IMR-90 (cell line): ENCODE data around the gene DENND1C. TPM values are rescaled to one million over a fixed set of nuclear protein-coding genes. Genes with fewer than 3 reads are reported as not detected.

Experiments used
- ATAC-seq: fragments of 200-7000 bp; cut with Tn5 transposase; 2 replicates; pipeline ENCODE4 v1.9.1; 2020; ENCODE audit warnings: low read depth, mild to moderate bottlenecking, moderate library complexity
- BruUV-seq: library from RNA; stranded (reverse); fragments of 400-500 nt; replicated peaks from 2 replicates; lab custom pipeline; 2021; lab: Mats Ljungman, UMichigan
- CTCF ChIA-PET: fragments of 300-600 bp; formaldehyde crosslinking; extraction: SDS; loops from one replicate; lab custom pipeline; 2021; ENCODE audit warnings: antibody characterized with exemption; lab: Yijun Ruan, JAX
- POLR2A ChIA-PET: fragments of 300-600 bp; sonication (Branson Sonifier 250); formaldehyde crosslinking; loops from one replicate; lab custom pipeline; 2022; ENCODE audit warnings: antibody characterized with exemption; ENCODE audit not compliant: unreplicated experiment; lab: Charles Lee
- DNase-seq: peaks from one replicate; pipeline ENCODE4 v3.0.0; 2013
- H2AFZ ChIP-seq: replicated peaks from 2 replicates; pipeline ENCODE3; 2013; ENCODE audit warnings: low read length, mild to moderate bottlenecking; ENCODE audit not compliant: poor library complexity
- H2AK5ac ChIP-seq: 2 replicates; pipeline ENCODE4 v1.6.1; 2013; ENCODE audit warnings: low read depth, low read length, inconsistent platforms
- H2AK9ac ChIP-seq: replicated peaks from 2 replicates; pipeline ENCODE3; 2013; ENCODE audit warnings: mild to moderate bottlenecking, low read depth, low read length, moderate library complexity; ENCODE audit not compliant: poor library complexity
- H2BK120ac ChIP-seq: 2 replicates; pipeline ENCODE4 v1.6.1; 2013; ENCODE audit warnings: low read depth, low read length, inconsistent platforms
- H2BK15ac ChIP-seq: 3 replicates; pipeline ENCODE4 v1.6.1; 2013; ENCODE audit warnings: low read depth, low read length, inconsistent platforms
- H2BK20ac ChIP-seq: 2 replicates; pipeline ENCODE4 v1.6.1; 2013; ENCODE audit warnings: low read depth, mild to moderate bottlenecking, inconsistent platforms, low read length, moderate library complexity
- H2BK5ac ChIP-seq: 2 replicates; pipeline ENCODE4 v1.6.1; 2013; ENCODE audit warnings: mild to moderate bottlenecking, low read depth, low read length, inconsistent platforms; ENCODE audit not compliant: poor library complexity, severe bottlenecking
- H3K14ac ChIP-seq: replicated peaks from 2 replicates; pipeline ENCODE4 v1.6.1; 2013; ENCODE audit warnings: low read depth, low read length, inconsistent platforms
- H3K18ac ChIP-seq: 2 replicates; pipeline ENCODE4 v1.6.1; 2013; ENCODE audit warnings: low read depth, low read length, control low read depth
- H3K23ac ChIP-seq: 2 replicates; pipeline ENCODE4 v1.6.1; 2013; ENCODE audit warnings: low read depth, low read length, inconsistent platforms
- H3K27ac ChIP-seq: 2 replicates; pipeline ENCODE4 v1.5.1; 2013; ENCODE audit warnings: mild to moderate bottlenecking, control low read depth, low read length; ENCODE audit not compliant: insufficient read depth
- H3K27me3 ChIP-seq: 2 replicates; pipeline ENCODE4 v1.6.1; 2013; ENCODE audit warnings: low read length; ENCODE audit not compliant: control insufficient read depth, insufficient read depth
- H3K36me3 ChIP-seq: 2 replicates; pipeline ENCODE4 v1.6.1; 2013; ENCODE audit warnings: low read length, mixed read lengths; ENCODE audit not compliant: control insufficient read depth, insufficient read depth
- H3K4ac ChIP-seq: 2 replicates; pipeline ENCODE4 v1.6.1; 2013; ENCODE audit warnings: low read depth, low read length, inconsistent platforms
- H3K4me1 ChIP-seq: 2 replicates; pipeline ENCODE4 v1.6.1; 2013; ENCODE audit warnings: low read length, mixed read lengths; ENCODE audit not compliant: control insufficient read depth, insufficient read depth
- H3K4me2 ChIP-seq: 2 replicates; pipeline ENCODE4 v1.6.1; 2013; ENCODE audit warnings: low read depth, mild to moderate bottlenecking, control low read depth, low read length, moderate library complexity
- H3K4me3 ChIP-seq: 2 replicates; pipeline ENCODE4 v1.5.1; 2013; ENCODE audit warnings: low read depth, mild to moderate bottlenecking, control low read depth, low read length, moderate library complexity; ENCODE audit not compliant: insufficient read depth
- H3K56ac ChIP-seq: 2 replicates; pipeline ENCODE4 v1.6.1; 2013; ENCODE audit warnings: low read length, inconsistent platforms; ENCODE audit not compliant: insufficient read depth; ENCODE audit errors: extremely low read depth
- H3K79me1 ChIP-seq, 2 experiments: 2 replicates each; pipeline ENCODE4 v1.6.1; 2013; ENCODE audit warnings: low read length in 2 of 2, inconsistent platforms in 1 of 2, low read depth in 1 of 2
- H3K9ac ChIP-seq: 2 replicates; pipeline ENCODE4 v1.6.1; 2013; ENCODE audit warnings: low read depth, low read length, control low read depth
- H3K9me1 ChIP-seq: 2 replicates; pipeline ENCODE4 v1.6.1; 2013; ENCODE audit warnings: low read length, inconsistent platforms; ENCODE audit not compliant: insufficient read depth
- H3K9me3 ChIP-seq: 2 replicates; pipeline ENCODE4 v1.6.1; 2013; ENCODE audit warnings: low read length; ENCODE audit not compliant: control insufficient read depth, insufficient read depth
- H4K20me1 ChIP-seq: 2 replicates; pipeline ENCODE4 v1.6.1; 2013; ENCODE audit warnings: low read length, inconsistent platforms; ENCODE audit not compliant: insufficient read depth
- H4K5ac ChIP-seq: 2 replicates; pipeline ENCODE4 v1.6.1; 2013; ENCODE audit warnings: mild to moderate bottlenecking, low read depth, low read length, control low read depth
- H4K8ac ChIP-seq, 2 experiments: 2 replicates each; pipeline ENCODE4 v1.6.1; 2013; ENCODE audit warnings: low read depth in 2 of 2, low read length in 2 of 2, control low read depth in 1 of 2, inconsistent platforms in 1 of 2
- H4K91ac ChIP-seq: 2 replicates; pipeline ENCODE4 v1.6.1; 2013; ENCODE audit warnings: low read depth, low read length, inconsistent platforms; ENCODE audit not compliant: insufficient read depth
- BHLHE40 ChIP-seq: fragments of 150-350 bp; IDR thresholded peaks from 2 replicates; pipeline ENCODE4 v1.6.1; 2016; ENCODE audit warnings: mild to moderate bottlenecking, low read depth, low read length
- CEBPB ChIP-seq: IDR thresholded peaks from 2 replicates; pipeline ENCODE4 v1.6.1; 2012; ENCODE audit warnings: low read depth, low read length, improper control_type of control experiment
- CHD1 ChIP-seq: IDR thresholded peaks from 2 replicates; pipeline ENCODE4 v1.6.1; 2012; ENCODE audit warnings: low read depth, low read length, improper control_type of control experiment
- MAFK ChIP-seq: IDR thresholded peaks from 2 replicates; pipeline ENCODE4 v1.6.1; 2012; ENCODE audit warnings: low read depth, low read length, improper control_type of control experiment
- MAZ ChIP-seq: IDR thresholded peaks from 2 replicates; pipeline ENCODE4 v1.6.1; 2012; ENCODE audit warnings: low read depth, mild to moderate bottlenecking, low read length, improper control_type of control experiment, moderate library complexity, borderline replicate concordance
- NFE2L2 ChIP-seq: fragments of 150-350 bp; IDR thresholded peaks from 2 replicates; pipeline ENCODE4 v1.6.1; 2016; ENCODE audit warnings: low read depth, mild to moderate bottlenecking, low read length
- POLR2A ChIP-seq: IDR thresholded peaks from 2 replicates; pipeline ENCODE4 v1.6.1; 2012; ENCODE audit warnings: mild to moderate bottlenecking, low read depth, low read length
- RFX5 ChIP-seq: IDR thresholded peaks from 2 replicates; pipeline ENCODE4 v1.8.0; 2012; ENCODE audit warnings: low read depth, mild to moderate bottlenecking, low read length, moderate library complexity
- WGBS, 2 experiments: methylation state at CpG; one replicate each; pipeline versions ENCODE4 v1.1.5 to v1.1.7; 2013; ENCODE audit warnings: missing lambda C conversion rate in 2 of 2; ENCODE audit not compliant: insufficient read length in 1 of 2; ENCODE audit errors: extremely low coverage in 2 of 2; 5-methylcytosine and 5-hydroxymethylcytosine counted together
- dilution Hi-C: fragments of 300-500 bp; cut with HindIII; formaldehyde crosslinking; loops from one replicate; pipeline ENCODE4 v1.14.3; 2018; ENCODE audit warnings: low sequenced_read_pairs; ENCODE audit not compliant: unreplicated experiment
- in situ Hi-C: fragments of 300-500 bp; cut with MboI; formaldehyde crosslinking; loops from 3 replicates; pipeline ENCODE4 v1.14.3; 2019; ENCODE audit warnings: low sequenced_read_pairs, inconsistent platforms, mixed read lengths
- intact Hi-C: fragments of 100-400 bp; cut with micrococcal nuclease; formaldehyde crosslinking; loops from 2 replicates; pipeline ENCODE4 v1.10.0; 2022
- polyA plus RNA-seq, 3 experiments: library from polyadenylated mRNA; depleted of rRNA; stranded (reverse); fragments of >200 nt; gene quantifications; 2 replicates each; pipeline ENCODE4 v1.2.3, GENCODE V29; 2012; ENCODE audit warnings: low replicate concordance in 1 of 3
- total RNA-seq: library from RNA; depleted of rRNA; stranded (reverse); fragments of >200 nt; gene quantifications from 2 replicates; pipeline ENCODE4 v1.2.3, GENCODE V29; 2012
- TF ChIP-seq, protein P1 (sequence below): fragments of 150-350 bp; IDR thresholded peaks from 2 replicates; pipeline ENCODE4 v1.6.1; 2016; ENCODE audit warnings: low read depth, mild to moderate bottlenecking, low read length, moderate library complexity, borderline replicate concordance
- TF ChIP-seq, protein P2 (sequence below): conservative IDR thresholded peaks from 2 replicates; pipeline ENCODE4 v1.5.1; 2012; ENCODE audit warnings: mild to moderate bottlenecking, low read depth, low read length, improper control_type of control experiment
- TF ChIP-seq, protein P3 (sequence below): fragments of 150-350 bp; IDR thresholded peaks from 2 replicates; pipeline ENCODE4 v1.6.1; 2017; ENCODE audit warnings: mild to moderate bottlenecking, antibody characterized with exemption, low read length, low read depth

Gene DENND1C
- total and polyA plus RNA-seq, 2 of the 4 experiments (the other 2 are of a cell fraction) = not detected

DNA sequence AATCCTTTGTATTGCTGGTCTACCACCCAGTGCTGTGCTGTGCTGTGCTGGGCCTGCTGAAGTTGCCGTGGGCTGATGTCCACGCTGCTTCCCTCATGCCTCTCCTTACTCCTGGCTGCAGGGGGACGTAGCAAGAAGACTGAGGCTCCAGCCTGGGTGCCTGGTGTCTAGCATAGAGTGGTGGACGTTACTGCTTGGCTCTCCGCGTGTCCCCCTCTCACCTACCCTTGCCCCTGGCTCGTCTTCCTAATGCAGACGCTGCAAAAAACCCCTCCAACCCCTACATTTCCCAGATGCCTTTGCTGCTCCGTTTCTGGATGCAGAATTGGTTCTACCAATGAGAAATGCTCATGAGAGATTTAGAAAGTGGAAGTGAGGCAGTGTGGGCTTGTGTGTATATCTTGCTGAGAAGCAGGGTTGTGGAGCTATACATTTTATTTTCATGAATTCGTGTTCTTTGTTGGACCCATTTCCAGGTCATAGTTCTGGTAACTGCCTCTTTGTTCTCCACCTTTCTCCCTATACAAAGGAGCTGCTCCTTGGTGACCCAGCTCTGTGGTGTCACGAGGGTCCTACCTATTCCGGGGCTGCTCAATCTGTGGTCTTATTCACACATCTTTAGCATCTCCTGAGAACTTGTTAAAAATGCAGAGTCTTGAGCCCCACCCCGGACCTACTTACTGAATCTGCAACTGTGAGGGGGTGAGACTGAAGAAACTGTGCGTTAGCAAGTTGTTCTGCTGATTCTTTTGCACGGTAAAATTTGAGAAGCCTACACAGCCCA is 7.9 kb upstream of the DENND1C start:
- Histone ChIP-seq H4K91ac (no peak overlapping the region), H3K79me1 (no peaks in the 10 kb centered on the region), H3K4me3 (no peak overlapping the region), H2BK5ac (no peak overlapping the region), H3K4me2 (no peak overlapping the region), H2BK120ac (no peak overlapping the region), H3K18ac (no peak overlapping the region), H4K8ac (no peak overlapping the region), H2AK5ac (no peak overlapping the region), H3K27me3 (no peaks in the 10 kb centered on the region), H3K4me1 (no peaks in the 10 kb centered on the region), H4K20me1 (no peaks in the 10 kb centered on the region), H2AK9ac (no peak overlapping the region), H4K5ac (no peak overlapping the region), H2AFZ (peak overlapping the region; percentile 34), H3K9me3 (peaks cover 10% of the 10 kb centered on the region), H3K9ac (no peak overlapping the region), H3K4ac (no peak overlapping the region), H2BK20ac (no peak overlapping the region), H3K27ac (no peak overlapping the region), H3K9me1 (no peaks in the 10 kb centered on the region), H2BK15ac (no peak overlapping the region), H3K23ac (no peak overlapping the region), H3K36me3 (no peaks in the 10 kb centered on the region), H3K56ac (no peak overlapping the region), H3K14ac (no peak overlapping the region)
- no TSS peak for BruUV-seq
- dilution Hi-C loops (no loop called here), in situ Hi-C loops (no loop called here), intact Hi-C loops (no loop called here)
- WGBS, 2 experiments = no CpG with 5 or more reads among the region's 15 CpGs
- no peak for TF ChIP-seq BHLHE40
- TF ChIP-seq, protein P1, sequence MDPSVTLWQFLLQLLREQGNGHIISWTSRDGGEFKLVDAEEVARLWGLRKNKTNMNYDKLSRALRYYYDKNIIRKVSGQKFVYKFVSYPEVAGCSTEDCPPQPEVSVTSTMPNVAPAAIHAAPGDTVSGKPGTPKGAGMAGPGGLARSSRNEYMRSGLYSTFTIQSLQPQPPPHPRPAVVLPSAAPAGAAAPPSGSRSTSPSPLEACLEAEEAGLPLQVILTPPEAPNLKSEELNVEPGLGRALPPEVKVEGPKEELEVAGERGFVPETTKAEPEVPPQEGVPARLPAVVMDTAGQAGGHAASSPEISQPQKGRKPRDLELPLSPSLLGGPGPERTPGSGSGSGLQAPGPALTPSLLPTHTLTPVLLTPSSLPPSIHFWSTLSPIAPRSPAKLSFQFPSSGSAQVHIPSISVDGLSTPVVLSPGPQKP = no peak
- TF ChIP-seq MAZ = no peak
- TF ChIP-seq MAFK = no peak
- TF ChIP-seq CHD1 = no peak
- TF ChIP-seq RFX5 = no peak
- TF ChIP-seq POLR2A = no peak
- no peak for TF ChIP-seq CEBPB
- TF ChIP-seq, protein P2, sequence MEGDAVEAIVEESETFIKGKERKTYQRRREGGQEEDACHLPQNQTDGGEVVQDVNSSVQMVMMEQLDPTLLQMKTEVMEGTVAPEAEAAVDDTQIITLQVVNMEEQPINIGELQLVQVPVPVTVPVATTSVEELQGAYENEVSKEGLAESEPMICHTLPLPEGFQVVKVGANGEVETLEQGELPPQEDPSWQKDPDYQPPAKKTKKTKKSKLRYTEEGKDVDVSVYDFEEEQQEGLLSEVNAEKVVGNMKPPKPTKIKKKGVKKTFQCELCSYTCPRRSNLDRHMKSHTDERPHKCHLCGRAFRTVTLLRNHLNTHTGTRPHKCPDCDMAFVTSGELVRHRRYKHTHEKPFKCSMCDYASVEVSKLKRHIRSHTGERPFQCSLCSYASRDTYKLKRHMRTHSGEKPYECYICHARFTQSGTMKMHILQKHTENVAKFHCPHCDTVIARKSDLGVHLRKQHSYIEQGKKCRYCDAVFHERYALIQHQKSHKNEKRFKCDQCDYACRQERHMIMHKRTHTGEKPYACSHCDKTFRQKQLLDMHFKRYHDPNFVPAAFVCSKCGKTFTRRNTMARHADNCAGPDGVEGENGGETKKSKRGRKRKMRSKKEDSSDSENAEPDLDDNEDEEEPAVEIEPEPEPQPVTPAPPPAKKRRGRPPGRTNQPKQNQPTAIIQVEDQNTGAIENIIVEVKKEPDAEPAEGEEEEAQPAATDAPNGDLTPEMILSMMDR = no peak
- TF ChIP-seq, protein P3, sequence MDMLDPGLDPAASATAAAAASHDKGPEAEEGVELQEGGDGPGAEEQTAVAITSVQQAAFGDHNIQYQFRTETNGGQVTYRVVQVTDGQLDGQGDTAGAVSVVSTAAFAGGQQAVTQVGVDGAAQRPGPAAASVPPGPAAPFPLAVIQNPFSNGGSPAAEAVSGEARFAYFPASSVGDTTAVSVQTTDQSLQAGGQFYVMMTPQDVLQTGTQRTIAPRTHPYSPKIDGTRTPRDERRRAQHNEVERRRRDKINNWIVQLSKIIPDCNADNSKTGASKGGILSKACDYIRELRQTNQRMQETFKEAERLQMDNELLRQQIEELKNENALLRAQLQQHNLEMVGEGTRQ = no peak
- no peak for TF ChIP-seq NFE2L2
- ChIA-PET POLR2A (no interaction called here), CTCF (no interaction called here)
- no peak for ATAC-seq
- DNase-seq = no peak
